IMR-90 (cell line): ENCODE results near the gene EDC4. TPM values are rescaled to one million over a fixed set of nuclear protein-coding genes. Genes with fewer than 3 reads are reported as not detected.

Experiments used
- ATAC-seq: fragments of 200-7000 bp; cut with Tn5 transposase; 2 replicates; pipeline ENCODE4 v1.9.1; 2020; ENCODE audit warnings: low read depth, mild to moderate bottlenecking, moderate library complexity
- BruUV-seq: library from RNA; stranded (reverse); fragments of 400-500 nt; replicated peaks from 2 replicates; lab custom pipeline; 2021; lab: Mats Ljungman, UMichigan
- CTCF ChIA-PET: fragments of 300-600 bp; formaldehyde crosslinking; extraction: SDS; loops from one replicate; lab custom pipeline; 2021; ENCODE audit warnings: antibody characterized with exemption; lab: Yijun Ruan, JAX
- POLR2A ChIA-PET: fragments of 300-600 bp; sonication (Branson Sonifier 250); formaldehyde crosslinking; loops from one replicate; lab custom pipeline; 2022; ENCODE audit warnings: antibody characterized with exemption; ENCODE audit not compliant: unreplicated experiment; lab: Charles Lee
- DNase-seq: peaks from one replicate; pipeline ENCODE4 v3.0.0; 2013
- H2AFZ ChIP-seq: replicated peaks from 2 replicates; pipeline ENCODE3; 2013; ENCODE audit warnings: low read length, mild to moderate bottlenecking; ENCODE audit not compliant: poor library complexity
- H2AK5ac ChIP-seq: 2 replicates; pipeline ENCODE4 v1.6.1; 2013; ENCODE audit warnings: low read depth, low read length, inconsistent platforms
- H2AK9ac ChIP-seq: replicated peaks from 2 replicates; pipeline ENCODE3; 2013; ENCODE audit warnings: mild to moderate bottlenecking, low read depth, low read length, moderate library complexity; ENCODE audit not compliant: poor library complexity
- H2BK120ac ChIP-seq: 2 replicates; pipeline ENCODE4 v1.6.1; 2013; ENCODE audit warnings: low read depth, low read length, inconsistent platforms
- H2BK15ac ChIP-seq: 3 replicates; pipeline ENCODE4 v1.6.1; 2013; ENCODE audit warnings: low read depth, low read length, inconsistent platforms
- H2BK20ac ChIP-seq: 2 replicates; pipeline ENCODE4 v1.6.1; 2013; ENCODE audit warnings: low read depth, mild to moderate bottlenecking, inconsistent platforms, low read length, moderate library complexity
- H2BK5ac ChIP-seq: 2 replicates; pipeline ENCODE4 v1.6.1; 2013; ENCODE audit warnings: mild to moderate bottlenecking, low read depth, low read length, inconsistent platforms; ENCODE audit not compliant: poor library complexity, severe bottlenecking
- H3K14ac ChIP-seq: replicated peaks from 2 replicates; pipeline ENCODE4 v1.6.1; 2013; ENCODE audit warnings: low read depth, low read length, inconsistent platforms
- H3K18ac ChIP-seq: 2 replicates; pipeline ENCODE4 v1.6.1; 2013; ENCODE audit warnings: low read depth, low read length, control low read depth
- H3K23ac ChIP-seq: 2 replicates; pipeline ENCODE4 v1.6.1; 2013; ENCODE audit warnings: low read depth, low read length, inconsistent platforms
- H3K27ac ChIP-seq: 2 replicates; pipeline ENCODE4 v1.5.1; 2013; ENCODE audit warnings: mild to moderate bottlenecking, control low read depth, low read length; ENCODE audit not compliant: insufficient read depth
- H3K27me3 ChIP-seq: 2 replicates; pipeline ENCODE4 v1.6.1; 2013; ENCODE audit warnings: low read length; ENCODE audit not compliant: control insufficient read depth, insufficient read depth
- H3K36me3 ChIP-seq: 2 replicates; pipeline ENCODE4 v1.6.1; 2013; ENCODE audit warnings: low read length, mixed read lengths; ENCODE audit not compliant: control insufficient read depth, insufficient read depth
- H3K4ac ChIP-seq: 2 replicates; pipeline ENCODE4 v1.6.1; 2013; ENCODE audit warnings: low read depth, low read length, inconsistent platforms
- H3K4me1 ChIP-seq: 2 replicates; pipeline ENCODE4 v1.6.1; 2013; ENCODE audit warnings: low read length, mixed read lengths; ENCODE audit not compliant: control insufficient read depth, insufficient read depth
- H3K4me2 ChIP-seq: 2 replicates; pipeline ENCODE4 v1.6.1; 2013; ENCODE audit warnings: low read depth, mild to moderate bottlenecking, control low read depth, low read length, moderate library complexity
- H3K4me3 ChIP-seq: 2 replicates; pipeline ENCODE4 v1.5.1; 2013; ENCODE audit warnings: low read depth, mild to moderate bottlenecking, control low read depth, low read length, moderate library complexity; ENCODE audit not compliant: insufficient read depth
- H3K56ac ChIP-seq: 2 replicates; pipeline ENCODE4 v1.6.1; 2013; ENCODE audit warnings: low read length, inconsistent platforms; ENCODE audit not compliant: insufficient read depth; ENCODE audit errors: extremely low read depth
- H3K79me1 ChIP-seq, 2 experiments: 2 replicates each; pipeline ENCODE4 v1.6.1; 2013; ENCODE audit warnings: low read length in 2 of 2, inconsistent platforms in 1 of 2, low read depth in 1 of 2
- H3K9ac ChIP-seq: 2 replicates; pipeline ENCODE4 v1.6.1; 2013; ENCODE audit warnings: low read depth, low read length, control low read depth
- H3K9me1 ChIP-seq: 2 replicates; pipeline ENCODE4 v1.6.1; 2013; ENCODE audit warnings: low read length, inconsistent platforms; ENCODE audit not compliant: insufficient read depth
- H3K9me3 ChIP-seq: 2 replicates; pipeline ENCODE4 v1.6.1; 2013; ENCODE audit warnings: low read length; ENCODE audit not compliant: control insufficient read depth, insufficient read depth
- H4K20me1 ChIP-seq: 2 replicates; pipeline ENCODE4 v1.6.1; 2013; ENCODE audit warnings: low read length, inconsistent platforms; ENCODE audit not compliant: insufficient read depth
- H4K5ac ChIP-seq: 2 replicates; pipeline ENCODE4 v1.6.1; 2013; ENCODE audit warnings: mild to moderate bottlenecking, low read depth, low read length, control low read depth
- H4K8ac ChIP-seq, 2 experiments: 2 replicates each; pipeline ENCODE4 v1.6.1; 2013; ENCODE audit warnings: low read depth in 2 of 2, low read length in 2 of 2, control low read depth in 1 of 2, inconsistent platforms in 1 of 2
- H4K91ac ChIP-seq: 2 replicates; pipeline ENCODE4 v1.6.1; 2013; ENCODE audit warnings: low read depth, low read length, inconsistent platforms; ENCODE audit not compliant: insufficient read depth
- BHLHE40 ChIP-seq: fragments of 150-350 bp; IDR thresholded peaks from 2 replicates; pipeline ENCODE4 v1.6.1; 2016; ENCODE audit warnings: mild to moderate bottlenecking, low read depth, low read length
- CEBPB ChIP-seq: IDR thresholded peaks from 2 replicates; pipeline ENCODE4 v1.6.1; 2012; ENCODE audit warnings: low read depth, low read length, improper control_type of control experiment
- CHD1 ChIP-seq: IDR thresholded peaks from 2 replicates; pipeline ENCODE4 v1.6.1; 2012; ENCODE audit warnings: low read depth, low read length, improper control_type of control experiment
- FOS ChIP-seq: fragments of 150-350 bp; IDR thresholded peaks from 2 replicates; pipeline ENCODE4 v1.6.1; 2016; ENCODE audit warnings: low read depth, low read length
- MAFK ChIP-seq: IDR thresholded peaks from 2 replicates; pipeline ENCODE4 v1.6.1; 2012; ENCODE audit warnings: low read depth, low read length, improper control_type of control experiment
- MAZ ChIP-seq: IDR thresholded peaks from 2 replicates; pipeline ENCODE4 v1.6.1; 2012; ENCODE audit warnings: low read depth, mild to moderate bottlenecking, low read length, improper control_type of control experiment, moderate library complexity, borderline replicate concordance
- MXI1 ChIP-seq: IDR thresholded peaks from 2 replicates; pipeline ENCODE4 v1.6.1; 2012; ENCODE audit warnings: low read depth, mild to moderate bottlenecking, low read length, moderate library complexity, borderline replicate concordance
- NFE2L2 ChIP-seq: fragments of 150-350 bp; IDR thresholded peaks from 2 replicates; pipeline ENCODE4 v1.6.1; 2016; ENCODE audit warnings: low read depth, mild to moderate bottlenecking, low read length
- POLR2A ChIP-seq: IDR thresholded peaks from 2 replicates; pipeline ENCODE4 v1.6.1; 2012; ENCODE audit warnings: mild to moderate bottlenecking, low read depth, low read length
- RAD21 ChIP-seq: IDR thresholded peaks from 2 replicates; pipeline ENCODE4 v1.6.1; 2012; ENCODE audit warnings: low read length, improper control_type of control experiment
- RCOR1 ChIP-seq: IDR thresholded peaks from 2 replicates; pipeline ENCODE4 v1.6.1; 2012; ENCODE audit warnings: mild to moderate bottlenecking, low read length, improper control_type of control experiment; ENCODE audit not compliant: insufficient replicate concordance
- RFX5 ChIP-seq: IDR thresholded peaks from 2 replicates; pipeline ENCODE4 v1.8.0; 2012; ENCODE audit warnings: low read depth, mild to moderate bottlenecking, low read length, moderate library complexity
- SMC3 ChIP-seq: fragments of 150-350 bp; IDR thresholded peaks from 2 replicates; pipeline ENCODE4 v1.6.1; 2016; ENCODE audit warnings: low read depth, mild to moderate bottlenecking, antibody characterized with exemption, low read length, moderate library complexity
- USF2 ChIP-seq: fragments of 150-350 bp; IDR thresholded peaks from 2 replicates; pipeline ENCODE4 v1.6.1; 2017; ENCODE audit warnings: mild to moderate bottlenecking, antibody characterized with exemption, low read length, low read depth
- WGBS, 2 experiments: methylation state at CpG; one replicate each; pipeline versions ENCODE4 v1.1.5 to v1.1.7; 2013; ENCODE audit warnings: missing lambda C conversion rate in 2 of 2; ENCODE audit not compliant: insufficient read length in 1 of 2; ENCODE audit errors: extremely low coverage in 2 of 2; 5-methylcytosine and 5-hydroxymethylcytosine counted together
- dilution Hi-C: fragments of 300-500 bp; cut with HindIII; formaldehyde crosslinking; loops from one replicate; pipeline ENCODE4 v1.14.3; 2018; ENCODE audit warnings: low sequenced_read_pairs; ENCODE audit not compliant: unreplicated experiment
- in situ Hi-C: fragments of 300-500 bp; cut with MboI; formaldehyde crosslinking; loops from 3 replicates; pipeline ENCODE4 v1.14.3; 2019; ENCODE audit warnings: low sequenced_read_pairs, inconsistent platforms, mixed read lengths
- intact Hi-C: fragments of 100-400 bp; cut with micrococcal nuclease; formaldehyde crosslinking; loops from 2 replicates; pipeline ENCODE4 v1.10.0; 2022
- polyA plus RNA-seq, 3 experiments: library from polyadenylated mRNA; depleted of rRNA; stranded (reverse); fragments of >200 nt; gene quantifications; 2 replicates each; pipeline ENCODE4 v1.2.3, GENCODE V29; 2012; ENCODE audit warnings: low replicate concordance in 1 of 3
- total RNA-seq: library from RNA; depleted of rRNA; stranded (reverse); fragments of >200 nt; gene quantifications from 2 replicates; pipeline ENCODE4 v1.2.3, GENCODE V29; 2012
- TF ChIP-seq, protein P1 (sequence below): conservative IDR thresholded peaks from 2 replicates; pipeline ENCODE4 v1.5.1; 2012; ENCODE audit warnings: mild to moderate bottlenecking, low read depth, low read length, improper control_type of control experiment
- TF ChIP-seq, protein P2 (sequence below): fragments of 150-350 bp; IDR thresholded peaks from 2 replicates; pipeline ENCODE4 v1.6.1; 2016; ENCODE audit warnings: low read depth, mild to moderate bottlenecking, low read length, moderate library complexity, borderline replicate concordance

The EDC4 gene
- total and polyA plus RNA-seq, 2 of the 4 experiments (the other 2 are of a cell fraction) = 33.2 to 64.0 TPM

GRCh38 chr16:67869653-67870052 lies 3.2 kb upstream of the EDC4 start:
- ChIA-PET POLR2A (no interaction called here), CTCF (no interaction called here)
- TF ChIP-seq USF2 = no peak
- no peak for TF ChIP-seq NFE2L2
- TF ChIP-seq SMC3 = no peak
- no peak for TF ChIP-seq MXI1
- TF ChIP-seq RFX5 = no peak
- no peak for TF ChIP-seq RCOR1
- TF ChIP-seq RAD21 = no peak
- TF ChIP-seq POLR2A = no peak
- TF ChIP-seq FOS = no peak
- no peak for TF ChIP-seq MAFK
- no peak for TF ChIP-seq CHD1
- TF ChIP-seq BHLHE40 = no peak
- TF ChIP-seq, protein P1, sequence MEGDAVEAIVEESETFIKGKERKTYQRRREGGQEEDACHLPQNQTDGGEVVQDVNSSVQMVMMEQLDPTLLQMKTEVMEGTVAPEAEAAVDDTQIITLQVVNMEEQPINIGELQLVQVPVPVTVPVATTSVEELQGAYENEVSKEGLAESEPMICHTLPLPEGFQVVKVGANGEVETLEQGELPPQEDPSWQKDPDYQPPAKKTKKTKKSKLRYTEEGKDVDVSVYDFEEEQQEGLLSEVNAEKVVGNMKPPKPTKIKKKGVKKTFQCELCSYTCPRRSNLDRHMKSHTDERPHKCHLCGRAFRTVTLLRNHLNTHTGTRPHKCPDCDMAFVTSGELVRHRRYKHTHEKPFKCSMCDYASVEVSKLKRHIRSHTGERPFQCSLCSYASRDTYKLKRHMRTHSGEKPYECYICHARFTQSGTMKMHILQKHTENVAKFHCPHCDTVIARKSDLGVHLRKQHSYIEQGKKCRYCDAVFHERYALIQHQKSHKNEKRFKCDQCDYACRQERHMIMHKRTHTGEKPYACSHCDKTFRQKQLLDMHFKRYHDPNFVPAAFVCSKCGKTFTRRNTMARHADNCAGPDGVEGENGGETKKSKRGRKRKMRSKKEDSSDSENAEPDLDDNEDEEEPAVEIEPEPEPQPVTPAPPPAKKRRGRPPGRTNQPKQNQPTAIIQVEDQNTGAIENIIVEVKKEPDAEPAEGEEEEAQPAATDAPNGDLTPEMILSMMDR = no peak
- no peak for TF ChIP-seq MAZ
- TF ChIP-seq CEBPB = no peak
- TF ChIP-seq, protein P2, sequence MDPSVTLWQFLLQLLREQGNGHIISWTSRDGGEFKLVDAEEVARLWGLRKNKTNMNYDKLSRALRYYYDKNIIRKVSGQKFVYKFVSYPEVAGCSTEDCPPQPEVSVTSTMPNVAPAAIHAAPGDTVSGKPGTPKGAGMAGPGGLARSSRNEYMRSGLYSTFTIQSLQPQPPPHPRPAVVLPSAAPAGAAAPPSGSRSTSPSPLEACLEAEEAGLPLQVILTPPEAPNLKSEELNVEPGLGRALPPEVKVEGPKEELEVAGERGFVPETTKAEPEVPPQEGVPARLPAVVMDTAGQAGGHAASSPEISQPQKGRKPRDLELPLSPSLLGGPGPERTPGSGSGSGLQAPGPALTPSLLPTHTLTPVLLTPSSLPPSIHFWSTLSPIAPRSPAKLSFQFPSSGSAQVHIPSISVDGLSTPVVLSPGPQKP = no peak
- BruUV-seq = no TSS peak
- H2AK9ac ChIP-seq = no peak overlapping the region
- H3K36me3 ChIP-seq = peaks cover 42% of the 10 kb centered on the region
- H3K4me1 ChIP-seq = peaks cover 10% of the 10 kb centered on the region
- intact Hi-C loops (no loop called here), in situ Hi-C loops (no loop called here), dilution Hi-C loops (no loop called here)
- H4K20me1 ChIP-seq = peaks cover 36% of the 10 kb centered on the region
- no peak overlapping the region for H2BK15ac ChIP-seq
- H3K14ac ChIP-seq = no peak overlapping the region
- WGBS, 2 experiments = 100% methylated on average over 3 of the region's 7 CpGs; no CpG with 5 or more reads in 1 of the 2 experiments
- no peak overlapping the region for H2BK5ac ChIP-seq
- no peak overlapping the region for H3K23ac ChIP-seq
- H3K79me1 ChIP-seq = peaks cover 36 to 62% of the 10 kb centered on the region in 2 experiments
- no peak overlapping the region for H3K56ac ChIP-seq
- H3K4me3 ChIP-seq = no peak overlapping the region
- no peak for ATAC-seq
- no peak overlapping the region for H3K4me2 ChIP-seq
- no peak overlapping the region for H3K27ac ChIP-seq
- H3K9ac ChIP-seq = no peak overlapping the region
- no peaks in the 10 kb centered on the region for H3K9me3 ChIP-seq
- no peak overlapping the region for H2BK20ac ChIP-seq
- no peak overlapping the region for H3K18ac ChIP-seq
- DNase-seq = no peak
- H3K9me1 ChIP-seq = peaks cover 15% of the 10 kb centered on the region
- no peak overlapping the region for H4K8ac ChIP-seq
- H4K5ac ChIP-seq = no peak overlapping the region
- no peak overlapping the region for H2BK120ac ChIP-seq
- no peak overlapping the region for H2AFZ ChIP-seq
- no peak overlapping the region for H2AK5ac ChIP-seq
- no peaks in the 10 kb centered on the region for H3K27me3 ChIP-seq
- H3K4ac ChIP-seq = no peak overlapping the region
- H4K91ac ChIP-seq = no peak overlapping the region
